ENCODE measurements around the gene CAMTA2.
"Not testable (repeated sequence)": the region's sequence is repeated elsewhere in the genome, so short reads cannot be mapped to it uniquely, and the experiment has no call there.

CAMTA2 gene, protein sequence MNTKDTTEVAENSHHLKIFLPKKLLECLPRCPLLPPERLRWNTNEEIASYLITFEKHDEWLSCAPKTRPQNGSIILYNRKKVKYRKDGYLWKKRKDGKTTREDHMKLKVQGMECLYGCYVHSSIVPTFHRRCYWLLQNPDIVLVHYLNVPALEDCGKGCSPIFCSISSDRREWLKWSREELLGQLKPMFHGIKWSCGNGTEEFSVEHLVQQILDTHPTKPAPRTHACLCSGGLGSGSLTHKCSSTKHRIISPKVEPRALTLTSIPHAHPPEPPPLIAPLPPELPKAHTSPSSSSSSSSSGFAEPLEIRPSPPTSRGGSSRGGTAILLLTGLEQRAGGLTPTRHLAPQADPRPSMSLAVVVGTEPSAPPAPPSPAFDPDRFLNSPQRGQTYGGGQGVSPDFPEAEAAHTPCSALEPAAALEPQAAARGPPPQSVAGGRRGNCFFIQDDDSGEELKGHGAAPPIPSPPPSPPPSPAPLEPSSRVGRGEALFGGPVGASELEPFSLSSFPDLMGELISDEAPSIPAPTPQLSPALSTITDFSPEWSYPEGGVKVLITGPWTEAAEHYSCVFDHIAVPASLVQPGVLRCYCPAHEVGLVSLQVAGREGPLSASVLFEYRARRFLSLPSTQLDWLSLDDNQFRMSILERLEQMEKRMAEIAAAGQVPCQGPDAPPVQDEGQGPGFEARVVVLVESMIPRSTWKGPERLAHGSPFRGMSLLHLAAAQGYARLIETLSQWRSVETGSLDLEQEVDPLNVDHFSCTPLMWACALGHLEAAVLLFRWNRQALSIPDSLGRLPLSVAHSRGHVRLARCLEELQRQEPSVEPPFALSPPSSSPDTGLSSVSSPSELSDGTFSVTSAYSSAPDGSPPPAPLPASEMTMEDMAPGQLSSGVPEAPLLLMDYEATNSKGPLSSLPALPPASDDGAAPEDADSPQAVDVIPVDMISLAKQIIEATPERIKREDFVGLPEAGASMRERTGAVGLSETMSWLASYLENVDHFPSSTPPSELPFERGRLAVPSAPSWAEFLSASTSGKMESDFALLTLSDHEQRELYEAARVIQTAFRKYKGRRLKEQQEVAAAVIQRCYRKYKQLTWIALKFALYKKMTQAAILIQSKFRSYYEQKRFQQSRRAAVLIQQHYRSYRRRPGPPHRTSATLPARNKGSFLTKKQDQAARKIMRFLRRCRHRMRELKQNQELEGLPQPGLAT

GRCh38 chr17:4986951-4987766 is at the start of gene CAMTA2:
Gene CAMTA2 (minus strand): TSS chr17:4987675. CDS start chr17:4986222, 1,453 bp downstream.
- DNase-seq (ENCODE audit: low spot score), result peak; percentile 85

GRCh38 chr17:5035315-5035714 is 47.8 kb upstream of the CAMTA2 start, which contains the start of gene SLC52A1:
Gene SLC52A1 (minus strand): TSS chr17:5035426. CDS start chr17:5034606, 820 bp downstream.
- DNase-seq (ENCODE audit: low spot score), result no peak

GRCh38 chr17:5034651-5035050 is 47.2 kb upstream of the CAMTA2 start:
- no peak for DNase-seq (ENCODE audit: low spot score)

- DNase-seq (ENCODE audit: low spot score), result no peak
Observed at GRCh38 chr17:5034063-5034462, 46.6 kb upstream of the CAMTA2 start.

DNA sequence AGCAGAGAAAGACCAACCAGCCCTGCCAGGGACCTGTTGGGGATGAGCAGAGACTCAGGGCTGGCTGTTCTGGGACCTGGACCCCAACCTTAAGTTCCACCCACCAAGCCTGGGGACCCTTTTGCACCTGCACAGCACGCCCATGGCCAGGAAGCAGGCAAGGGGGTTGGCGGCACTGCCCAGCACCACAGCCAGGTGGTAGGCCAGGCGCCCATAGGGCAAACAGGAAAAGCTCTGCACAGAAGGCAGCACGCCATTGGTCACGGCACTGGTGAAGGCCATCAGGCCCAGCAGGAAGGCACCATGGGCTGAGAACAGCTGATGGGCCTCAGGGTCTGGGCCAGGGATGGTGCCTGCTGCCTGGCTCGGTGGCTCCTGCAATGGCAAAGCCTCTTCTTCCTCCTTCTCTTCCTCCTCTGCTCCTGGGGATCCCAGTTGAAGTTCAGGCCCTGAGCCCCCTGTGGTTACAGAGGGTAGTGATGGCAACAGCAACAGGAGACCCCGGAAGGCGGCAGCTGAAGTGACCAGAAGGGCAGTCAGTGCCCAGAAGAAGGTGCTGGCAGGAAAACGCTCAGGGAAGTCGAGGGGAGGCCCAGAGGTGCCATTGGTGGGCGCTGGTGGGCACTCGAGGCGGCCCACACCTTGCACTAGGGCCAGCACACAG is 46.0 kb upstream of the CAMTA2 start:
- no peak for DNase-seq (ENCODE audit: low spot score)

- DNase-seq (ENCODE audit: low spot score), result no peak
Observed at GRCh38 chr17:5032865-5033264, 45.4 kb upstream of the CAMTA2 start.

- peak; percentile 89 for DNase-seq (ENCODE audit: low spot score)
Observed at GRCh38 chr17:5031365-5032082, 44.0 kb upstream of the CAMTA2 start.

DNA sequence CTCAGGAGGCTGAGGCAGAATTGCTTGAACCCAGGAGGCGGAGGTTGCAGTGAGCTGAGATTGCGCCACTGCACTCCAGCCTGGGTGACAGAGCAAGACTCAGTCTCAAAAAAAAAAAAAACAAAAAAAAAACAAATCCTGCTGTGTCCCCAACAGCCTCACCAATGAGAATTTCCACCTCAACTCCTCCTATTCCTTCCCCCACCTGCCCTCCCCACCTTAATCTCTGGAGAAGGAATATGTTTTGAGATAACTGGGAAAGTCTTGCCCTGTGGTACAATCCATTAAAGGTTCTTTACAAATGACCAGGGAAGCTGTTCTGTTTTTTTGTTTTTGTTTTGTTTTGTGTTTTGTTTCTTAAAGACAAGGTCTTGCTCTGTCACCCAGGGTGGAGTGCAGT is 42.7 kb upstream of the CAMTA2 start:
- DNase-seq (ENCODE audit: low spot score), result not testable (repeated sequence)

DNA sequence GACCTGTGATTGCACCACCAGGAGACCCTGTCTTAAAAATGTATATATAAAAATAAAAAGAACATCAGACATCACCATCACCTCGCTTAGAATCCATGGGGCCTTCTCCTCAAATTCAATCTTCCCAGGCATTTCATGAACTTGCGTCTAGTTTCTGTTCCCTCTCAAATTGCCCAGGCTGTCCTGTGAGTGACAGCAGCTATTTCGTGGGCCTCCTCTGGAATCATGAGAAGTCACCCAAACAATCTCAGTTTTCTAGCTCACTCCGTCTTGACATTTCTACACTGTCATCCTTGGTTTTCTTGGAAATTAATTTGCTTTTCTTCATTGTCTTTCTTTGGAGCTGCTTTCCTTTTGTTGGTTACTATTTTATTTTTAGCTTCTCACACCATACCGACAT is 40.4 kb upstream of the CAMTA2 start:
- DNase-seq (ENCODE audit: low spot score), result no peak

- DNase-seq (ENCODE audit: low spot score), result no peak
Observed at GRCh38 chr17:5027299-5027698, 39.8 kb upstream of the CAMTA2 start.

DNA sequence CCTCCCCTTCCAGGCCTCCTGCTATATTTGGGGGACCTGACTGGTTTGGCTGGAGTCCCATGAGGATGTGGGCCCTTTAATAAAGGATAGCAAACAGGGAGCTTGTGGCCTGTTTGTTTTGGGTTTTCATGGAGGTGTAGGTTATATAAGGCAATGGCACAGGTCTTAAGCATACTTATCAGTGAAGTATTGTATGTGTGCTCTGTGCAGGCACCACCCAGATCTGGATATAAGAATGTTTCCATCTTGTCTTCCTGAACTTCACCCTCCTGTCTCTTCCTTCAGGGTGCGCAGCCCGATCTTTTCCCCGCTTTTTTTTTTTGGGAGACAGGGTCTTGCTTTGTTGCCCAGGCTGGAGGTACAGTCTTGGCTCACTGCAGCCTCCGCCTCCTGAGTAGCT is 37.1 kb upstream of the CAMTA2 start:
- no peak for DNase-seq (ENCODE audit: low spot score)

- DNase-seq (ENCODE audit: low spot score), result no peak
Observed at GRCh38 chr17:5023588-5024147, 36.2 kb upstream of the CAMTA2 start.

GRCh38 chr17:5022171-5022711 is 34.8 kb upstream of the CAMTA2 start:
- DNase-seq (ENCODE audit: low spot score), result no peak

- DNase-seq (ENCODE audit: low spot score), result no peak
Observed at GRCh38 chr17:5020502-5021023, 33.1 kb upstream of the CAMTA2 start.

- peak; percentile 39 for DNase-seq (ENCODE audit: low spot score)
Observed at GRCh38 chr17:5019475-5019956, 32.0 kb upstream of the CAMTA2 start.

- DNase-seq (ENCODE audit: low spot score), result no peak
Observed at GRCh38 chr17:5014357-5014756, 26.9 kb upstream of the CAMTA2 start.

- no peak for DNase-seq (ENCODE audit: low spot score)
Observed at GRCh38 chr17:5011928-5012327, 24.5 kb upstream of the CAMTA2 start.

GRCh38 chr17:5003214-5003867 is 15.9 kb upstream of the CAMTA2 start:
- no peak for DNase-seq (ENCODE audit: low spot score)

Measured in CD4-positive, alpha-beta T cell treated with Interleukin-2 at 100 ng/mL for 4 hours (primary cell).